Non-pigmented ciliary epithelial cell (primary cell): ENCODE measurements around the gene ADCY1.

Experiments
- DNase-seq: peaks from one replicate; pipeline ENCODE4 v3.0.0-alpha.2; 2010; ENCODE audit warnings: low read depth

Gene ADCY1

GRCh38 chr7:45652630-45653029, 78.5 kb downstream of the ADCY1 start:
- DNase-seq, result no peak

GRCh38 chr7:45653209-45653907, 79.2 kb downstream of the ADCY1 start:
- no peak for DNase-seq

- no peak for DNase-seq
Observed at GRCh38 chr7:45654341-45654740, 80.2 kb downstream of the ADCY1 start.

- DNase-seq, result no peak
Observed at GRCh38 chr7:45655539-45655938, 81.4 kb downstream of the ADCY1 start.

- DNase-seq, result no peak
Observed at GRCh38 chr7:45656431-45656830, 82.3 kb downstream of the ADCY1 start.

- no peak for DNase-seq
Observed at GRCh38 chr7:45657136-45657889, 83.1 kb downstream of the ADCY1 start.

- no peak for DNase-seq
Observed at GRCh38 chr7:45657890-45658715, 83.9 kb downstream of the ADCY1 start.

- no peak for DNase-seq
Observed at GRCh38 chr7:45658716-45659495, 84.7 kb downstream of the ADCY1 start.

GRCh38 chr7:45659496-45660139, 85.5 kb downstream of the ADCY1 start:
- DNase-seq, result no peak

GRCh38 chr7:45660201-45660900, 86.2 kb downstream of the ADCY1 start:
- DNase-seq, result no peak

GRCh38 chr7:45660901-45661211, 86.7 kb downstream of the ADCY1 start:
- no peak for DNase-seq

GRCh38 chr7:45661302-45661995, 87.3 kb downstream of the ADCY1 start:
- no peak for DNase-seq

GRCh38 chr7:45662018-45662417, 87.8 kb downstream of the ADCY1 start:
- no peak for DNase-seq

- DNase-seq, result no peak
Observed at GRCh38 chr7:45662540-45663166, 88.5 kb downstream of the ADCY1 start.

GRCh38 chr7:45663167-45663921, 89.2 kb downstream of the ADCY1 start:
- no peak for DNase-seq

GRCh38 chr7:45663965-45664633, 89.9 kb downstream of the ADCY1 start:
- DNase-seq, result no peak

- no peak for DNase-seq
Observed at GRCh38 chr7:45665172-45665571, 91.0 kb downstream of the ADCY1 start.

- DNase-seq, result no peak
Observed at GRCh38 chr7:45670227-45670626, 96.1 kb downstream of the ADCY1 start.

GRCh38 chr7:45670717-45671116, 96.5 kb downstream of the ADCY1 start:
- DNase-seq, result no peak
